ENCODE results near the gene TMEM59L.

Gene TMEM59L

GRCh38 chr19:18609717-18610051 lies 3.0 kb upstream of the TMEM59L start:
- DNase-seq: no peak

GRCh38 chr19:18610245-18610555 lies 2.5 kb upstream of the TMEM59L start:
- DNase-seq: no peak

- no peak for DNase-seq
Observed at GRCh38 chr19:18610556-18611326, 1.9 kb upstream of the TMEM59L start.

- DNase-seq: no peak
Observed at GRCh38 chr19:18611327-18612050, 1.2 kb upstream of the TMEM59L start.

GRCh38 chr19:18612051-18612771 lies 459 bp upstream of the TMEM59L start:
- DNase-seq: no peak

- DNase-seq: no peak
Observed at GRCh38 chr19:18613589-18614234, 1.0 kb downstream of the TMEM59L start.

- no peak for DNase-seq
Observed at GRCh38 chr19:18616023-18616422, 3.4 kb downstream of the TMEM59L start.

- DNase-seq: no peak
Observed at GRCh38 chr19:18617562-18617961, 4.9 kb downstream of the TMEM59L start.

GRCh38 chr19:18618236-18618635 lies 5.6 kb downstream of the TMEM59L start:
- no peak for DNase-seq

GRCh38 chr19:18620311-18620710 lies 7.6 kb downstream of the TMEM59L start:
- DNase-seq: no peak

GRCh38 chr19:18620902-18621301 lies 8.2 kb downstream of the TMEM59L start:
- DNase-seq: no peak

- no peak for DNase-seq
Observed at GRCh38 chr19:18626906-18627305, 14.2 kb downstream of the TMEM59L start.

GRCh38 chr19:18629166-18630088 lies 16.8 kb downstream of the TMEM59L start:
- DNase-seq: no peak

GRCh38 chr19:18633321-18633720 lies 20.7 kb downstream of the TMEM59L start:
- no peak for DNase-seq

GRCh38 chr19:18634612-18635297 lies 22.1 kb downstream of the TMEM59L start:
- no peak for DNase-seq

GRCh38 chr19:18635831-18636182 lies 23.1 kb downstream of the TMEM59L start:
- DNase-seq: no peak

- DNase-seq: peak; percentile 86
Observed at GRCh38 chr19:18636183-18636968, 23.7 kb downstream of the TMEM59L start.

GRCh38 chr19:18636969-18637629 lies 24.4 kb downstream of the TMEM59L start, which contains the start of gene KLHL26:
KLHL26 (plus strand) TSS chr19:18637028; CDS start chr19:18637055, 27 bp downstream.
- no peak for DNase-seq

GRCh38 chr19:18637673-18638630 lies 25.3 kb downstream of the TMEM59L start:
- DNase-seq: peak; percentile 3

All from NCI-H748 treated with DMSO at 0.1 percent for 48 hours (cell line).